T-helper 1 cell treated with Interleukin-12 subunit alpha and Interleukin-12 subunit beta and Interleukin-4 antibody, amounts not matched to agents 30 ng/mL and 1 ng/mL, for 36 hours (primary cell): ENCODE results near the gene NEDD8. TPM values are rescaled to one million over a fixed set of nuclear protein-coding genes. Genes with fewer than 3 reads are reported as not detected.
"Not testable (repeated sequence)": the region's sequence is repeated elsewhere in the genome, so short reads cannot be mapped to it uniquely, and the experiment has no call there.

Source experiments
- intact Hi-C: fragments of 100-400 bp; cut with micrococcal nuclease; formaldehyde crosslinking; loops from one replicate; pipeline ENCODE4 v1.15.1; 2024
- total RNA-seq: library from RNA; stranded (reverse); gene quantifications from 2 replicates; pipeline ENCODE4 v1.2.3, GENCODE V29; 2022

Gene NEDD8
- total RNA-seq, 1 donor from 2014 or later, result 191 TPM

DNA sequence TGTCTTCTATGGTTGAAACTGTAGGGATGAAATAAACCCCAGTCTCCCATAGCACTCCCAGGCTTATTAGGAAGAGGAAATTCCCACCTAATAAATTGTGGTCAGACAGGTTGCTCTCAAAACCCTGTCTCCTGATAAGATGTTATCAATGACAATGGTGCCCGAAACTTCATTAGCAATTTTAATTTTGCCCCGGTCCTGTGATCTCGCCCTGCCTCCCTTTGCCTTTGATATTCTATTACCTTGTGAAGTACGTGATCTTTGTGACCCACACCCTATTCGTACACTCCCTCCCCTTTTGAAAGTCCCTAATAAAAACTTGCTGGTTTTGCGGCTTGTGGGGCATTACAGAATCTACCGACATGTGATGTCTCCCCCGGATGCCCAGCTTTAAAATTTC lies 29.6 kb downstream of the NEDD8 start:
- intact Hi-C loops, result not testable (repeated sequence)

DNA sequence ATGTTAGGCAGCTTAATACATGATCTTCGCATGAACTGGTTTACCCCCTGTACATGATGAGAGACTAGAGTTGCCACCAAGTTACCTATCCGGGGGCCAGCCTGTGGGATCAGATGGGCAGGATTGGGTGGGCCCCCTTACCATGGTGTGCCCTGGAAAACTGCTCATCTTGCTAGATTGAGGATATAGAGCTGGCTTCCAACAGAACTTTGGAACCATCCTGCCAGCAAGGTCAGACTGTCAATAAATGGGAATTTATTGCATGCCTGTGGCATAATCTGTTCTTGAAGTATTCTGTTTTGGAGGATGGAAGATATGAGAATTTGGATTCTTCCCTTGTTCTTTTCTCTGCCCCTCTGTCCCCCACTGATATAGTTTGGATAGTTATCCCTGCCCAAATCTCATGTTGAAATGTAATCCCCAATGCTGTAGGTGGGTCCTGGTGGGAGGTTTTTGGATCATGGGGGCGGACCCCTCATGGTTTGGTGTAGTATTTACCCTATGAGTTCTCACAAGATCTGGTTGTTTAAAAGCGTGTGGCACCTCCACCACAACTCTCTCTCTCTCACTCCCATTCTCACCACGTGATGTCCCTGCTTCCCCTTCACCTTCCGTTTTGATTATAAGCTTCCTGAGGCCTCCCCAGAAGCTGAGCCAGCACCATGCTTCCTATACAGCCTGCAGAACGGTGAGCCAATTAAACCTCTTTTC lies 33.2 kb downstream of the NEDD8 start:
- intact Hi-C loops, result loop anchor here (5.0 kb wide), 1 partner anchor 647 kb away; the partner anchor contains the start of gene ZFHX2

DNA sequence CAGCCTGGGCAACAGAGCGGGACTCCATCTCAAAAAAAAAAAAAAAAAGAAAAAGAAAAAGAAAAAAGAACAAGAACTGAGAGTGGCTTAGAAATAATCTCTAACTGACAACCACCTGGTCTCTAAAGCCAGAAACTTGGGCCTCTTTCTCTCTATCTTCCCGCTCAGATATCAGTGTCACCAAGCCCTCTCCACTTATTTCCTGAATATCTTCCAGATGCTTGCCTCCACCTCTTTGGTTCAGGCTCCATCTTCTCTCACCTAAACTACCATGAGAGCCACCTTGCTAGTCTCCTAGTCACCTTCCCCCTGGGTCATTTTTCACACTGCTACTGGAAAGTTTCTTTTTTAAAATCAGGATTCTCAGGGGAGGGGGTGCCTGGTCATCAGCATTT lies 35.1 kb downstream of the NEDD8 start:
- intact Hi-C loops, result loop anchor here (5.0 kb wide), 1 partner anchor 645 kb away; the partner anchor contains the start of gene ZFHX2

DNA sequence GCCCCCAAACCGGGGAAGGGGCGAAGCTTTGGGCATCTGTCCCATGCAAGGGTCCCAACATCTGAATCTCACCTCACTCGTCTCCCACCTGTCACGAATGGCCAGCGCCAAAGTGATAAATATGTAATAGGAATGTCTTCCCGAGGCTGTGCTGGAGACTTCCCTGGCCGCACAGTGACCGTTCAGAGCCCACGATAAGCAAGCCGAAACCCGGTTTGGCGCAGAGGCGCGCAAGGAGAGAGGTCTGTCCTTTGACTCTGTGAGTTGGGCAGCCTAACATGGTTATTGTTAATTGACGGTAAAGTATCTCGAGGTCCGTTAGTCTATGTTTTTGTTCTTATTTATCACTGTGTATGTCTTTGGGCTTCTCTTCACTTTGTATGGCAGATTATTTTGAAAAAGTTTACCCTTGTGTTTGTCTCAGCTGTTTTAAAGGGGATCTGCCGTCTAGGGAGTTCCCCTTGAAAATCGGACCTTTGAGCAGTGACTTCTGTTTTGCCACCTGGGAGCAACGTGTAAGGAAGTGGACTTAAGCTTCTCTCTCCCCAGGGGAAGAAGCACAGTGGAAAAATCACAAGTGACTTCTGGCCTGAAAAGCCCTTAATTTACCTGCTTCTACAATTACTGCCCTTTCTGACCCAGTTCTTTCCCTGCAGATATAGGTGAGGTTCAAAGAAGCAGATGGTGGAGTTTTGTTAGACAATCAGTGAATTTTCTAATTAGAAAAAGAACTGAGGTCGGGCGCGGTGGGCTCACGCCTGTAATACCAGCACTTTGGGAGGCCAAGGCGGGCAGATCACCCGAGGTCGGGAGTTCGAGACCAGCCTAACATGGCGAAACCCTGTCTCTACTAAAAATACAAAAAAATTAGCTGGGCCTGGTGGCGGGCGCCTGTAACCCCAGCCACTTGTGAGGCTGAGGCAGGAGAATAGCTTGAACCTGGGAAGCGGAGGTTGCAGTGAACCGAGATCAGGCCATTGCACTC lies 35.8 kb downstream of the NEDD8 start:
- intact Hi-C loops, result loop anchor here (5.0 kb wide), 1 partner anchor 644 kb away; the partner anchor contains the start of gene ZFHX2

DNA sequence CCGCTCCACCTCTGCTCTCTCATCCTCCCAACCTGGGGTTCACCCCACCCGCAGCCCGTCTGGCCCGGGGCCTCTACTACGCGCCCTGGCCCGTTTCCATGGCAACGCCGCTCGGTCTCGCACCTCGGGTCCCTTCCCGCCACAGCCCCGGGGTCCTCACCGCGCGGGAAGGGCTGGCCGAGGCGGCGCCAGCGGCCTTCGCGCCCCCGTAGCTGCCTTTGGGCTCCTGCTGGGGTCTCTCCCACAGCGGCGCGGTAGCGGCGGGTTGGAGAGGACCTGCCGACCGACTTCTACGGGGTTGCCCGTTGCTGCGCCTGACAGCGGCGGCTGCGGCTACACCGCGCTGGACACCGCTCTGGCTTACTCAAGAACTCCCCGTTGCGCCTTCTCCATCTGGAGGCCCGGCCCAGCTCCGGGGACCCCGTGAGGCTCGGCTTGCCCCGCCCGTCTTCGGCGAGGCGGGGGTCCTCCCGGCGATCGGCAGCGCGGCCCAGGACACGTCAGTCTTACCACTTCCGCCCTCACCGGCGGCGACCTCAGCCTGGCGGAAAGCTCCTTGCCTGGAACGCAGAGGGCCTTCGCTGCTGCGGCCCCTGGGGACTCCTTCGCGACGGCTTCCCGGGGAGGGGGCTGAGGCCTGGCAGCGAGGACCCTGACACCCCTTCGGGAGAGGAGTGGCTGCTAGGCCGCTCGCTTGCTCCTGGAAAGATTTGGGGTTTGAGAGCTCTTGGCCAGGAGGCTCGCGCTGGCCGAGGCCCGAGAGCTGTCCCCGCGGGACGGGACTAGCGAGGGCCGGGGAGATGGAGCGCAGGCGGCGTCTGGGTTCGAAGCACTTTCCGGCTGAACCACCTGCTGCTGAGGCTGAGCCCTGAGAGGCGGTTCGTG lies 36.7 kb downstream of the NEDD8 start, which contains the start of gene TM9SF1:
Gene TM9SF1 (minus strand): TSS at position 256 of the 885 bp plus-strand sequence. CDS start 422 bp downstream, outside the sequence.
- intact Hi-C loops, result loop anchor here (1.0 to 5.0 kb wide), 10 partner anchors 18 to 643 kb away; partner anchors contain the start of genes CHMP4A, DCAF11, DHRS1 and EMC9

DNA sequence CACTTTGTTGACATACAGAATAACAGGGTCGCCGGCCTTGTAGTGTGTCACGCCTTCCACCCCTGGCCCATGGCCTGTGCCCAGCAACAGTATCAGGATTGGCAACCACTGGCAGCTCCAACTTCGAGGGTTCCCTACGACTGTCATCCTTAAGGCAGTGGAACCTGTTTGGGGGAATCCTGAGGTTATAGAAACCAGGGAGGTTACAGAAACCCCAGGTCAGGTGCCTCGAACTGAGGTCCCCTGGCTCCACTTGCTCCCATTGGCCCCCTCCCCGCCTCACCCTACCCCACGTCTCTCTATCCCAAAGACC lies 37.3 kb downstream of the NEDD8 start:
- intact Hi-C loops, result loop anchor here (1.0 to 5.0 kb wide), 11 partner anchors 18 to 643 kb away; partner anchors contain the start of genes CHMP4A, DCAF11, DHRS1 and EMC9

DNA sequence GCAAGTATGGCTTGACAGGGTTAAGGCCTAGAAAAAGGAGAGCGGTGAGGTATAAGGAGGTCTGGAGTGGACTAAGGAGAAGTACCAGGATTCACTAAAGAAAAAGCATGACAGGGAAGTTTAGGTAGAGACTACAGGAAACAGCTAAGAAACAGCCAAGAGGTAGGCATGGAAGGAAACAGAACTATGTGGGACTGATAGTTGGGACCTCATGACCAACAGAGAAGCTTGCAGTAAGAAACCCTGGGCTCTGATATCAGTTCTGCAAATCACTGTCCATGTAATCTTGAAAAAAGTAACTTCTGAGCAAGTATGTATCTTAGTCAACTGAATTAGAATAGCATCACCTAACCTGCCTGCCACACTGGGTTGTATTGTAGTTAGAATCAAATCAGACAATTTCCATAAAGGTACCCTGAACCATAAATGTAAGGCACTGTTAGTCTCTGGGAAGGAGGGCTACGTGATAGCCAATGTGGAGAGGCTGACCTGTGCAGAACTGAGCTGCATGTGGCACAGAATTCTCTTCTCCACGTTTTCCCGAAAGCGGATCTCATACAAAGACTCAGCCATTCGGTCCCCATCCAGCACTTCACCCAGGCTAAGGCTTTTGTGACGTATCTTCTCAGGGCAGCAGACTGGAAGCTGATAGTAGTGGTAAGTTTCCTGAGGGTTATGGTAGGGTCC lies 37.8 kb downstream of the NEDD8 start:
- intact Hi-C loops, result loop anchor here (1.0 kb wide), 1 partner anchor 77 kb away; the partner anchor contains the start of gene RABGGTA

DNA sequence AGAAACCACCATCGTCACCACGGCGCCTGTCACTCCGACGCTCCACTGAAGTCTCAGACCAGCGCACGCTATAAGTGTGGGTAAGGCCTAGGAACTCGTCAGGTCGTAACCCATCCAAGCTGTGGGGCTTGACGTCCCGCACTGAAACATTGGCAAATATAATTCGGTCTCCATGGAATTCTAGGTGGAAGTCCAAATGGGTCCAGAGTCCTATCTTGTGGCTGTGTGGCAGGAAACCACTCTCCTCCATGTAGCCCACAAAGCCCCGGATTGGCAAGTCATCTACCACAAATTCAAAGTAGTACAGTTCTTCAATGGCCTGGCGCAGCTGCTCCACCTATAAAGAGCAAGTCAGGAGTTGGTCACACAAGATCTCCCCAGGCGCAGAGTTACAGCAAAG lies 39.2 kb downstream of the NEDD8 start:
- intact Hi-C loops, result no loop called here

DNA sequence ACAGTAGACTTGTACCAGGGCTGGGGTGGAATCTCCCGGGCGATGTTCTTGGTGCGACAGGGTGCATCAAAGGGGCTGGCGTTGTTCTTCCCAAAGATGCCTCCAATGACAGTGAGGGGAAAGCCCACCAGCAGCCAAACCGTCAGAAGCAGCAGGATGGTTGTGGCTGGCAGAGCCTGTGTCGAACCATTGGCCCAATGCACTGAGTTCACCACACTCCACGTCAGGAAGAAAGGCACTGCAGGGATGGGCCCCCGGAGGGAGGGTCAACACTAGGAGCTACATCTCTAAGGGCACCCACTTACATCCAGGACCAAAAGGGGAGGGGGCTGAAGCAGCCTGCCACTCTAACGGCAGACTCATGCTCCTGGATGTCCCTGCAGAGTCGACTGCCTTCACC lies 41.8 kb downstream of the NEDD8 start:
- intact Hi-C loops, result no loop called here

DNA sequence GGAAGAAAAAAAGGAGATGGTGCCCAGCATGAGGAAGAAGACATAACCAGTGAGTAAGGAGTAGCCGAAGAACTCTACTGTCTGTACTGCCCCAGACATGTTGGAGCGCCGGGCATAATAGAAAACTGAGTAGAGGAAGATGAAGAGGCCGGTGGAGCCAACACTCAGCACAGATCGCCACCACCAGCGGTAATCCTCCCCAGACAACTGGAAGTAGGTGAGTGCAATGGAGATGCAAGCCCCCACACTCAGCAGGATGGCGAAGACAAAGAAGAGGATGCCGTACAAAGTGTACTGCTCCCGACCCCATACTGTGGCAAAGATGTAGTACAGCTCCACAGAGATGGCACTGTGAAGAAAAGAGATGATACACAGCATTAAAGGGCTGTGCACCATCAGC lies 42.7 kb downstream of the NEDD8 start:
- intact Hi-C loops, result no loop called here

DNA sequence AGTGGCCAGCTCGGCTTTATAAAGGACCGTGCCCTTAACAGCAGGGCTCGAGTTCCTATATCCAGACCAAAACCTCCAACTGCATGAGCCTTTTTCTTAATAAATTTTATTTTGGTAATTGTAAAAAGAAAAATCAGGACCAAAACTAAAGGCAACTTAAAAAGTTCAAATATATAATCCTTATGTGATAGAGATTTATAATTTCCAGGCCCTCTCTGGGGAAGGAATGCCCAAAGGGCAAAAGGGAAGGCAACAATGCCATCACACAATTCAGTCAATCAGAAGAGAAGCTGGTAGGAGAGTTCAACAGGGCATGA lies 43.1 kb downstream of the NEDD8 start:
- intact Hi-C loops, result no loop called here

DNA sequence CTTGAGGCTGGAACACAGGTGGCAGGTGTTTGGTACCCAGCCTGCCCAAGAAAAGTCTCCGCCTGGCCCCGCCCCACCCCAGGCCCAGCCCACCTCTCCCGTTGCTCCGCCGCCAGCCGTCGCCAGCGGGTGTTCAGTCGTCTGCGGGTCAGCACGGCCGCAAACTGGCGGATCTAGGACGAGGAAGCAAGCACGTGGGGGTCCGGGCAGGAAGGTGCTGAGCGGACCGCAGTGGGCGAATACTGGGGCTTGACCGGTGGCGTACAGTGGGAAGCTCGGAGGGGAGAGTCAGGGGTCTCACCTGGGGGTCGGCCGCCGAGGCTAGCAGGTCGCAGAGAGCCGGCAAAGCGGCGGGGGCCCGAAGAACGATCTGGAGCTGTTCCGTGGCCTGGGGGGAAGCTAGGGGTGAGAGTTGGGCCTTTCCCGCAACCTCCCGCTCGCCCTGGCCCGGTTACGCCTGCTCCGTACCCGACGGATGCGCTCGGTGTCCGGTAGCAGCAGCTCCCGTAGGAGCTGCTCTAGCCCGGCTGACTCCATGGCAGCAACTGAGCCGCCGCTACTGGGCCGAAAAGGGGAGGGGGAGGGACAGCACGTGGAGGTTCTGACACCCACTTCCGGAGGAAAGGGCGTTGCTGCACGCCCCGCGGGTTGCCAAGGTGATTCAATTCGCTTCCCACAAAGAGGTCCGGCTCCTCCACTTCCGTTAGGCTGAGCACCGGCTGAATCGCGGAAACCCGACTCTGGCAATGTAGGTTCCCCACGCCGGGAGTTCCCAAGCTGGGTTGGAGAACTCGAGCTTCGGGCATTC lies 43.7 kb downstream of the NEDD8 start, which contains the start of gene IPO4:
Gene IPO4 (minus strand): TSS at position 566 of the 808 bp plus-strand sequence. CDS start 29 bp downstream, at position 537.
- intact Hi-C loops, result loop anchor here (1.0 kb wide), 10 partner anchors 25 to 254 kb away; partner anchors contain the start of genes CHMP4A, DCAF11, DHRS1 and GMPR2

DNA sequence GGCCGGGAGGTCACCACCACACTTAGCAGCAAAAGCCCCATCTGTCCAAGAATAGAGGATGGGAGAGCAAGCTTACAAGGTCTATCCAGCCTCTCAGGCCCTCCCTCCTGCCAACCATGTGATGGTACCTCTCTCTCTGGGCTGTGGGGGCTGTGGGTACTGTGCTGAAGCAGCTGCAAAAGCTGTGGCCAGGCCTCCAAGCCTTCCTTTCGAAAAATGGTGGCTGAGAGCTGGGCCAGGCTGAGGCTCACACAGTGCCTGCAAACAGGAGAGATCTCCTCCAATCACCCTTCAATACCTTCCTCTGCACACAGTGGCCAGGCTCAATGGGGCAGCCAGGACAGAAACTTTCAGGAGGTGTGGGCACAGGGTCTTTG lies 44.6 kb downstream of the NEDD8 start:
- intact Hi-C loops, result no loop called here

DNA sequence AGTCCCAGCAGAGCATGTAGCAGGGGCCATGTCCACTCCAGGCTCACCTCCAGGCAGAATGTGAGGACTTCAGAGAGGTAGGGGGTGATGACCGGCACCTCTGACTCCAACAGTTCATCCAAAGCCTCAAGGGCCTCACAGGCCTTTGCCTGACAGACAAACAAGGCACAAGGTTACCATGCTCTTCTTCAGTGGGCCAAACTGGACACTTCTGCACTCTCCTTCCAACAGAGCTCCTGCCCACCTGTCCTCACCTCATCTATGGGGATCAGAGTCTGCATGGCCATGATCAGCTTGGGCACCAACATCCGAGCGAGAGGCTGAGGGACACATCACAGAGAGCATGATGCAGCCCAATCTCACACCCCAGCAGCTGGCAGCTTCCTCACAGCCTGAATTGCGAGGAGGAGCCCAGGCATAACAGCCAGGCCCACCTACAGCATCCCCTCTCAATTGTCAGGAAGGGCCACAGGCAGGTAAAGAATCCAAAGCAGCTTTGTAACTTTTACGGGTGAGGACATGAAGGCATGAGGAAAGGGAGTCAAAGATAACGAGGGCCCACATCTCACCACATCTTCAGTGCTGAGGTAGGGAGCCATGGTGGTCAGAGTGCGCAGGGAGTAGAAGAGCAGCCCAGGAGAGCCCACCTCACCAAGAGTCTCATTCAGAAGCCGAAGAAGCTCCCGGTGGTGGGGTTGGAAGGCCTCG lies 45.2 kb downstream of the NEDD8 start:
- intact Hi-C loops, result no loop called here

DNA sequence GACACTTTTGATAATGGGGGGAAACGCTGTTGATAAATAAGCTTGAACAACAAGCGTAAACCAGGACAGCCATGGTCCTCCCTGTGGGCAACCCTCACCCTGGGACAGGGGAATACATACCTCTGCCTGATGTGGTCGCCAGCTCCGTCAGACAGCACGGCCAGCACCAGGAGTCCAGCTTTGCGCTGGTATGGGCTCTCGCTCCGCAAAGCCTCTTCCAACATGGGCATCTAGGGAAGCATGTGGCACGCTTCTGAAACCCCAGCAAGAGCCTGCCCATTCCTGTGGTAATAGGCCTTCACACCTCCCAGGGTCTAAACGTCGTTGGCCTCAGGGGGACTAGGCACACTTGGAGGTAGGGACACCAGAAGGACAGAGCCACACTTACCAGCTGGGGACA lies 46.4 kb downstream of the NEDD8 start:
- intact Hi-C loops, result no loop called here

DNA sequence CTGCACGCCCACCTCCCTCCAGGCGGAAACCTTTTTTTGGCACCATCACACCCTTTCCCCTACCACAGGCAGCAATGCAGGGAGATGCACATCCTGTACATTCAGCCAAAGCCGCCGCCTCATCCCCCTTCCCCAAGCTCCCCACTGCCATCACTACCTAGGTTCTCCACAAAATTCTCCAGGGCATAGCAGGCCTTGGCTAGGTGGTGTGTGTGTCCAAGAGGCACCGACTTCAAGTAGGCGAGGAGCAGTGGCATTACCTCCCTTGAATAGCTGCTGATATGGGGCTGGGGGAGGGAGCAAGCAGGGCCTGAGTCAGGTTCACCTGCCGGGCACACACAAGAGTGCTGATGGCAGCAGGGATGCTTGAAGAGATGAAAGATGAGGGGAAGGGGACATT lies 47.1 kb downstream of the NEDD8 start:
- intact Hi-C loops, result no loop called here

DNA sequence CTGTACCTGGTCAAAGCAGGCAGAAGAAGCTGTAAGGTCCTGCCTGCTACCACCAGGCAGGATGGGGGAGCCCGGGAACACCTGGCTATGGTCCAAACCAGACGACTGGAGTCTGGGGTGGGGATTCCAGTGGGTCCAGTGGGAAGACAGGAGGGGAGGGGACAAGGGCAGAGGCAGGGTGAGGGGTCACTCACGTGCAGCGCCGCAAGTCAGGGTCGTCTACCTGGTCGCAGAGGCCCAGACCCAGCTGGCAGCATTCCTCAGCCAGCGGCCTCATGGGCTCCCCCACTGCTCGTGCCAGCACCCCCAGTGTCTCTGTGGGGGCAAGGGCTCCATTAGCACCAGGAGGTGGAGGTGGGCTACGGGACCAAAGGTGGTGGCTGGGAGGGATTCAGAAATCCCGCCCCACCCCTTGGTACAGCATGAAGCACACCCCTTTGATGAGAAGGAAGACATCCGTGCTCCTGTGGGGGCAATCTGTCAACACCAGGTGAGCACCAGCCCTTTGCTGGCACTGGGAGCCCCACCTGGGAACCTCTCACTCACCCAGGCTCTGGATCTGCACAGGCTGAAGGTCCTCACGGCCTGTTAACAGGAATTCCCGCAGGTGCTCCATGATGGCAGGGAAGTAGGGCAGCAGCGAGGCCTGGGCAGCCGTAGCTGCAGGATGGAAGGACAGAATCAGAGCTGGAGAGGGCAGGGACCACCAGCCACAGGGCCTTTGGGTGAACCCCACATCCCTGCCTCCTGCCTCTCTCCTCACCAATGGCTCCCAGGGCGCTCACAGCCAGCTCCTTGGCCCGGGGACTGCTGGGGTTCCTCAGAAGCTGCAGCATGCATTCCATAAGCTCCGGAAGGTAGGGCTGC lies 47.8 kb downstream of the NEDD8 start:
- intact Hi-C loops, result no loop called here

DNA sequence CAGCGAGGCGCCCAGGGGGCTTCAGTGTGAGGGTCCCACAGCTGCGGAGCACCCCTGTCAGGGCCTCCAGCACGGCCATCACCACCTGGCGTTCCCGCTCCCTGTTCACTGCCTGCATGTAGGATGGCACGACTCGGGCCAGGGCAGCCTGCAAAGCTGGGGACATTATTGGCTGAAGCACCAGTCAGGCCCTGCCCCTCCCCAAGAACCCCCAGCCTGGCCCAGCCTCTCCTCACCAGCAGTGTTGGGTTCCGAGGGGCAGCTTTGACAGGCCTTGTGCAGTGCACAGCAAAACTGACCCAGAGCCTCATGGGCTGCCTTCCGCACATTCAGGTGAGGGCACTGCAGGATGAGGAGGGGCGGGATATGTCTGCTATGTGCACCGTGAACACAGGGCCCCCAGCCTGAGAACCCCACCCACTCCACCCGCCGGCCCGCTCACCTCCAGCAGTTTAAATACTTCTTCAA lies 49.1 kb downstream of the NEDD8 start:
- intact Hi-C loops, result no loop called here
